ENCODE results near the gene STX10. TPM values are rescaled to one million over a fixed set of nuclear protein-coding genes. Genes with fewer than 3 reads are reported as not detected.

Gene STX10
- total RNA-seq, 1 experiment from 2014 or later, result 37.9 TPM

GRCh38 chr19:13094106-13094504 lies 56.1 kb downstream of the STX10 start:
- ChIA-PET POLR2A (interaction anchor here (0.7 to 1.0 kb wide), 3 partner anchors 110 to 1445 kb away, joined by 3 to 4 read pairs (median 4); no protein-coding TSS in a partner anchor), CTCF (interaction anchor here (0.5 to 7.6 kb wide), 37 partner anchors 8 to 1169 kb away, joined by 3 to 97 read pairs (median 3); partner anchors contain the start of genes DAND5 and ZNF700)
- Mint-ChIP-seq H3K27me3 (ENCODE audit: insufficient read depth, unreplicated experiment) (no peaks in the 10 kb centered on the region), H3K4me3 (ENCODE audit: unreplicated experiment) (no peak overlapping the region), H3K36me3 (ENCODE audit: insufficient read depth, unreplicated experiment) (peaks cover 11% of the 10 kb centered on the region), H3K27ac (ENCODE audit: low read depth, unreplicated experiment) (no peak overlapping the region), H3K9me3 (ENCODE audit: unreplicated experiment) (no peaks in the 10 kb centered on the region), H3K4me1 (ENCODE audit: insufficient read depth, unreplicated experiment) (peaks cover 5% of the 10 kb centered on the region)
- no peak for TF ChIP-seq CTCF (IDR thresholded peaks at IDR 0.05; ENCODE audit: unreplicated experiment)
- intact Hi-C loops (cut with micrococcal nuclease), result loop anchor here (1.0 kb wide), 1 partner anchor 116 kb away; no protein-coding TSS in a partner anchor
- BruUV-seq (replicated peaks), result no TSS peak
- DNase-seq (ENCODE audit: unreplicated experiment), result no peak

Other genes starting within 250 kb of the STX10 start
- 0.83 and 0.91 TPM in 2 replicates for gene SYCE2, start 231.1 kb downstream of the STX10 start, total RNA-seq (2022)
- gene FARSA, start 216.7 kb downstream of the STX10 start, total RNA-seq (2022), result 78.6 and 107 TPM in 2 replicates
- 792 and 1,042 TPM in 2 replicates for gene CALR, start 211.8 kb downstream of the STX10 start, total RNA-seq (2022)
- gene RAD23A, start 204.5 kb downstream of the STX10 start, total RNA-seq (2022), result 197 and 219 TPM in 2 replicates
- 44.4 and 47.5 TPM in 2 replicates for gene GADD45GIP1, start 193.2 kb downstream of the STX10 start, total RNA-seq (2022)
- not detected in 2 replicates for gene DAND5, start 180.8 kb downstream of the STX10 start, total RNA-seq (2022)
- gene NFIX, start 154.9 kb downstream of the STX10 start, total RNA-seq (2022), result 26.9 and 27.2 TPM in 2 replicates
- gene LYL1, start 47.5 kb downstream of the STX10 start, total RNA-seq (2022), result not detected in 2 replicates
- 47.5 and 63.2 TPM in 2 replicates for gene TRMT1, start 33.6 kb downstream of the STX10 start, total RNA-seq (2022)
- gene NACC1, start 32.1 kb downstream of the STX10 start, total RNA-seq (2022), result 55.9 and 67.3 TPM in 2 replicates
- 63.0 and 92.3 TPM in 2 replicates for gene IER2, start within 50 bp of the STX10 start, total RNA-seq (2022)

Measured in MCF 10A (cell line).